Vein endothelial cell (primary cell): ENCODE measurements around the gene CAMK2N1. TPM values are rescaled to one million over a fixed set of nuclear protein-coding genes. Genes with fewer than 3 reads are reported as not detected.

ENCODE experiments used
- total RNA-seq: library from RNA; depleted of rRNA; stranded (reverse); fragments of >200 nt; gene quantifications from 2 replicates; pipeline ENCODE4 v1.2.3, GENCODE V29; 2012

CAMK2N1 gene
- 3.3 and 7.1 TPM in 2 replicates for total RNA-seq

DNA sequence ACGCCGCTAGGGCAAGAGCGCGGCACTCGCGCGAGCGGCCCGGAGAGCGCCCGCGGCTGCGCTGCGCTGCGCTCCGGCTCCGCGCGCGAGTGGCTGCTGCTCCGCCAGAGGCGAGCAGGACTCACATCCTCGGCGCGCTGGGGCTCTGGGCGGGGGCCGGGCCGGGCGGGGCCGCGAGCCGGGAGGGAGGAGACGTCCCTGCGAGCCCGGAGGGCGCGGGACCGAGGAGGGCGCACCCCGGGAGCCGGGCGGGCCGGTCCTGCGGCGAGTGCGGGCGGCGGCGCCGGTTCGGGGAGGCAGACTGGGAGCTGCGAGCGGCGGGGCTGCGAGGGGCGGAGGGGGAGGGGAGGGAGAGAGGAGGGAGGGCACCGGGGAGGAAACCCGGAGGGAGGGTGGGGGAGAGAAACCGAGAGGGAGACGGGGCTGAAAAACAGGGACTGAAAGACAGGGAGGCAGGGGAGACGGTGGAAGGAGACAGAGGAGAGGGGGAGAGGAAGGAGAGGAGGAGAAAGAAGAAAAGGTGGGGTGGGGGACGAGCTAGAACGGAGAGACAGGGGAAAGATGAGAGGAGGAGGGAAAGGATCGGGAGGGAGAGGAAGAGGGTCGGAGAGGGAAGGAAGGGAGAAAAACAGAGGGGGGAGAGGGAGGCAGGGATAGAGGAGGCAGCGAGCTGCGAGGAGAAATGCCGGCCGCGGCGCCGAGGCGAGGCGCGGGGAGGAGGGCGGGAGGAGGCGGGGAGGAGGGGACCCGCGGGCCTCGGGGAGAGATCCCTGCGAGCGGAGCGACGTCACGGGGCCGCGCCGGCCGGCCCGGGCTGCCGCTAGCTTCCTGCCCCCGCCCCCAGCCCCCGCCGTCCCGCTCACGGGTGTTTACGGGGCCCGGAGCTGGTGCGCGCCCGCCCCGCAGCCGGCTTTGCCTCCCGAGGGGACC is at the start of gene CAMK2N1:
TSS of gene CAMK2N1 (minus strand) at position 684 of the 930 bp plus-strand sequence. CDS start 831 bp downstream, outside the sequence.

DNA sequence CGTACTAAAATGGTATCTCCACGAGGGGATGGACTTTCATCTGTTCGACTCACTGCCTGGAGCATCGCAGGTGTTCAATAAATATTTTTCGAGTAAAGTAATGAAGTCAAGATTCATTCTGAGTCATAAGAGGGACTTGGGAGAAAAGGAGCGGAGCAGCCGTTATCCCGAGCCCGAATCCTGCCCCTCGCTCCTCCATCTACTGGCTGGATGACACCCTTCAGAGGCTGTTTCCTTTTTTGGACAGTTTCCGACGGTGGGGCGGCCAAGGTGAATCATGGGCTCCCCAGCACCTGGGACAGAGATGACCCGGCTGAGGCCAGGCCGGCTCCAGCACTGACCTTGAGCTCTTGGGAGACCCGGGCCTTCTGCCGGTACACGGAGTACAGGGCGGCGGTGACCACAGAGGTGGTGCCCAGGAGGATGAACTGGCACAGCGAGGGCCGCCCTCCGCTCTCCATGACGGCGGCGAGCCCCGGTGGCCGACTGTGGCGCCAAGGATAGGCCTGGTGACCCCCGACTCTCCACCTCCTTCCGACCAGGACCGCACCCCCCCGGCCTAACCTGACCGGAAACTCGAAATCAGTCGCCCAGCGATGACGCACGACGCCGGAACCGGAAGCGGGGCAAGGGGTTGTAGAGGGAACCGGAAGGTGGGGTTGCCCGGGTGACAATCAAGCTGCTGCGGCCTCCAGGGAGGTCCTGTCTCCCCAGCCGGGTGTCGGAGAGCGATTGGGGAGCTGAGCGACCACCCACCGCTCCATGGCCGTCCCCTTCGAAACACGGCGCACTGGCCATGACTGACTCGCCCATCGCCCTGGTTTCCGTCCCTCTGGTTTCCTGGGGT is 21.8 kb upstream of the CAMK2N1 start, which contains the start of gene MUL1:
TSS of gene MUL1 (minus strand) at position 588 of the 847 bp plus-strand sequence. CDS start at position 461, 127 bp downstream.

Other genes with a start within 250 kb of the CAMK2N1 start
- not detected in 2 replicates for gene VWA5B1, start 195.3 kb downstream of the CAMK2N1 start, total RNA-seq
- 31.6 and 41.2 TPM in 2 replicates for gene MUL1, start 21.9 kb upstream of the CAMK2N1 start, total RNA-seq
- not detected in 2 replicates for gene FAM43B, start 66.4 kb upstream of the CAMK2N1 start, total RNA-seq
- gene CDA, start 102.9 kb upstream of the CAMK2N1 start, total RNA-seq, result 0.98 TPM in 1 of 2 replicates, not detected in the other
- 29.2 and 48.7 TPM in 2 replicates for gene PINK1, start 147.2 kb upstream of the CAMK2N1 start, total RNA-seq
- 284 and 289 TPM in 2 replicates for gene DDOST, start 175.2 kb upstream of the CAMK2N1 start, total RNA-seq
- gene KIF17, start 231.8 kb upstream of the CAMK2N1 start, total RNA-seq, result 11.8 and 14.7 TPM in 2 replicates
- gene SH2D5, start 246.5 kb upstream of the CAMK2N1 start, total RNA-seq, result 0.86 and 0.98 TPM in 2 replicates